ENCODE measurements around the gene MKNK1.
"Not testable (repeated sequence)": the region's sequence is repeated elsewhere in the genome, so short reads cannot be mapped to it uniquely, and the experiment has no call there.

MKNK1 gene

DNA sequence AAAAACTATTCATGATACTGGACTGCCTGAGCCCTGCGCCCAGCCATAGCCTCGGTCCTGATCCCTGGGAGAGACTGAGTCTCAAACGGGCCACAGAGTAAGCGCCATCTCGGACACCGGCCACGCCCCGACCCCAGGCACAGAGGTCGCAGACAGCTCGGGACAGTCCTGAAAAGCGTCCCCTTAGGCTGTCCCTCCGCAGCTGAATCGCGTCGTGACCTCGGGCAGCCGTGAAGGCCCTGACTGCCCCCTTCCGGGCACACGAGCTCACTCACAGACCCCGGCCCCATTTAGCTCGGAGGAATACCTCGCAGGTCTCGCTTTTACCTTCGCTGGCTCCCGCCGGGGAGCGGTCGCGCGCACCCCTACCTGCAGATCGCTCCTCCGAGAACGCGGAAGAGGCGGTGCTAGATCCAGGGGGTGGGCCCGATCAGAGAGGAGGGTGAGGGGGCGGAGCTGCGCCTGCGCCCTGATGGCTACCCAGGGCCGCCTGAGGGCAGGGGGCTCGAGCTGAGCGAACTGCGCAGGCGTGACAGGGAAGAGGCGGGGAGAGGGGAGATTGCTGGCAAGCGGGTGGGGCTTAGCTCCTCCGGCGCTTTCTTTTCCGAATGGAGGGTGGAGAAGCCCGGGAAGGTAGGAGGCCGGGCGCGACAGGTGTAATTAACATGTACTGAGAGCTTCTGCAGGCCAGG, at the start of gene MKNK1:
Gene MKNK1 (minus strand): TSS at position 411 of the 692 bp plus-strand sequence. CDS start 20,941 bp downstream, outside the sequence.
- CTCF ChIA-PET, result interaction anchor here (1.1 to 4.0 kb wide), 4 partner anchors 10 to 69 kb away, joined by 3 to 23 read pairs (median 4); partner anchors contain the start of gene MOB3C
- TF ChIP-seq, protein P1, sequence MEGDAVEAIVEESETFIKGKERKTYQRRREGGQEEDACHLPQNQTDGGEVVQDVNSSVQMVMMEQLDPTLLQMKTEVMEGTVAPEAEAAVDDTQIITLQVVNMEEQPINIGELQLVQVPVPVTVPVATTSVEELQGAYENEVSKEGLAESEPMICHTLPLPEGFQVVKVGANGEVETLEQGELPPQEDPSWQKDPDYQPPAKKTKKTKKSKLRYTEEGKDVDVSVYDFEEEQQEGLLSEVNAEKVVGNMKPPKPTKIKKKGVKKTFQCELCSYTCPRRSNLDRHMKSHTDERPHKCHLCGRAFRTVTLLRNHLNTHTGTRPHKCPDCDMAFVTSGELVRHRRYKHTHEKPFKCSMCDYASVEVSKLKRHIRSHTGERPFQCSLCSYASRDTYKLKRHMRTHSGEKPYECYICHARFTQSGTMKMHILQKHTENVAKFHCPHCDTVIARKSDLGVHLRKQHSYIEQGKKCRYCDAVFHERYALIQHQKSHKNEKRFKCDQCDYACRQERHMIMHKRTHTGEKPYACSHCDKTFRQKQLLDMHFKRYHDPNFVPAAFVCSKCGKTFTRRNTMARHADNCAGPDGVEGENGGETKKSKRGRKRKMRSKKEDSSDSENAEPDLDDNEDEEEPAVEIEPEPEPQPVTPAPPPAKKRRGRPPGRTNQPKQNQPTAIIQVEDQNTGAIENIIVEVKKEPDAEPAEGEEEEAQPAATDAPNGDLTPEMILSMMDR (IDR thresholded peaks at IDR 0.05; ENCODE audit: insufficient read depth, low read length, missing control alignments), result peak; percentile 15
- POLR2A ChIA-PET, result interaction anchor here (0.7 to 1.4 kb wide), 4 partner anchors 12 to 123 kb away, joined by 3 to 10 read pairs (median 4); partner anchors contain the start of gene MOB3C
- peak within 1 kb of the TSS; percentile 98 for H3K4me3 ChIP-seq (ENCODE audit: low read depth, low read length)
- peak; percentile 46 for DNase-seq (ENCODE audit: low read depth, low spot score)

DNA sequence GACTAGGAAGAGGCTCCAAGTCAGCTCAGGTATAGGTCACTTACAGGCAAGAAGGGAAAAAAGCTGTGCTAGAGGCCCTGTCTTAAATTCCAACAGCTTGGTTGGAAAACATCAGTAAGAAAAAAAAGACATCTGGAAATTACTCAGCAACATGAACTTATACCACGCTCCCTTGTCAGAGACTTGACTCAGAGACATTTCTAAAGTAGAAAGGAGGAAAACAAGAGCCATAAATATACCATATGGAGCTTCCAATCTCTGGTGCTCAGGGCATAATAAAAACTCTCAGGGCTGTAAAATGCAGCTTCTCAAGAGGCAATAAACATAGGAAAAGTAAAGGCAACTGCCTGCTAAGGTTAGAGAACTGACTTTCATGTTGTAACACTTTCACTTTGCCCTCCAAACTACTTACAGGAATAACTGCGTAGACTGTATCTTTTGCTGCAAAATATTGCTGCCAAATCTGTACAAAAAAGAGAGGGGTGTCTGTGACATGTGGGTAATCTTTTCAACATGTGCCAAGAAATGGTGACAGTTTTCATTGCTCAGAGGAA, 49.4 kb upstream of the MKNK1 start:
- DNase-seq (ENCODE audit: low read depth, low spot score), result peak; percentile 36
- TF ChIP-seq, protein P1 (IDR thresholded peaks at IDR 0.05; ENCODE audit: insufficient read depth, low read length, missing control alignments), result no peak
- H3K4me3 ChIP-seq (ENCODE audit: low read depth, low read length), result peak overlapping the region; percentile 7
- CTCF ChIA-PET, result interaction anchor here (1.2 to 1.4 kb wide), 2 partner anchors 72 to 207 kb away, joined by 3 to 5 read pairs; no protein-coding TSS in a partner anchor
- POLR2A ChIA-PET, result no interaction called here

DNA sequence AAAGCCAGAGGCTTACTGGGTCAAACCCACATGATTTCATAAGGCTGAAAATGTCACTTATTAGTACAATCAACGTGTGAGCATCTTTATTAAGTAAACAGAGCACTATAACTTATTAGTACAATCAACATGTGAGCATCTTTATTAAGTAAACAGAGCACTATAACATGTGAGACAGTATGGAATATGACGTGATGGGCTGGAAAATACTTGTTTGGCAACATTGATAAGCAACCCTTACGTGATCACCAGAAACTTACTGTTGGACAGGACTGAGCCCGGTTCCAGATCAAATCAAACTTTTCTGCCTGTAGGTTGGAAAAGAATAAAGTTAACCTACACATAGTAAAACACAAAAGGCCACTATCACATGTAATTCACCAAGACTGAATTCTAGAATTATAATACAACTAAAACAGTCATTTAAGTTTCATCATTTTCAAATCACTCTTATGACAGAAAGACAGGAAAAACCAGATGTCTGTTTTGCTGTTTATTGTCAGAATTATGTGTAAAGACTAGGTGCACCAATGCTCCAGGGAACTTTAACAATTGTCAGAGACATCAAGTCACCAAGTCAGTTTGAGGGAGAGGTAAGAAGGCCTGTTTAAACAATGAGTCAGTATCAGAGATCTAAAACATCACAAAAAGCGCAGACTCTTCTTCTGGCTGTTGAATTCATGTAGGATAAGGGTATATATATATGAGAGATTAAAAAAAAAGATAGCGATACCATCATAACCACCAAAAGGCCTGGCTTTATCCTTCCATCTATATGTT, 48.4 kb upstream of the MKNK1 start:
- POLR2A ChIA-PET, result no interaction called here
- H3K4me3 ChIP-seq (ENCODE audit: low read depth, low read length), result no peak overlapping the region
- TF ChIP-seq, protein P1 (IDR thresholded peaks at IDR 0.05; ENCODE audit: insufficient read depth, low read length, missing control alignments), result no peak
- no peak for DNase-seq (ENCODE audit: low read depth, low spot score)
- CTCF ChIA-PET, result interaction anchor here (1.4 kb wide), 1 partner anchor 206 kb away, joined by 5 read pairs; no protein-coding TSS in a partner anchor

DNA sequence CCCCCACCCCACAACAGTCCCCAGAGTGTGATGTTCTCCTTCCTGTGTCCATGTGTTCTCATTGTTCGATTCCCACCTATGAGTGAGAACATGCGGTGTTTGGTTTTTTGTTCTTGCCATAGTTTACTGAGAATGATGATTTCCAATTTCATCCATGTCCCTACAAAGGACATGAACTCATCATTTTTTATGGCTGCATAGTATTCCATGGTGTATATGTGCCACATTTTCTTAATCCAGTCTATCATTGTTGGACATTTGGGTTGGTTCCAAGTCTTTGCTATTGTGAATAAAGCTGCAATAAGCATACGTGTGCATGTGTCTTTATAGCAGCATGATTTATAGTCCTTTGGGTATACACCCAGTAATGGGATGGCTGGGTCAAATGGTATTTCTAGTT, 47.1 kb upstream of the MKNK1 start:
- CTCF ChIA-PET; POLR2A ChIA-PET; H3K4me3 ChIP-seq (ENCODE audit: low read depth, low read length); DNase-seq (ENCODE audit: low read depth, low spot score): not testable (repeated sequence)

DNA sequence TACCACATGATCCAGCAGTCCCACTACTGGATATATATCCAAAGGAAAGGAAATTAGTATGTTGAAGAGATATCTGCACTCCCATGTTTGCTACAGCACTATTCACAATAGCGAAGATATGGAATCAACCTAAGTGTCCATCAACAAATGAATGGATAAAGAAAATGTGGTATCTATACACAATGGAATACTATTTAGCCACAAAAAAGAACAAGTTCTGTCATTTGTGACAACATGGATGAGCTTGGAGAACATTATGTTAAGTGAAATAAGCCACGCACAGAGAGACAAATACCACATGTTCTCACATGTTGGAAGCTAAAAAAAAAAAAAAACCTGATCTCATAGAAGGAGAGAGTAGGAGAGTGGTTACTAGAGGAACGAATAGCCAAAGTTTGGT, 46.4 kb upstream of the MKNK1 start:
- ChIA-PET POLR2A (no interaction called here), CTCF (no interaction called here)
- TF ChIP-seq, protein P1 (IDR thresholded peaks at IDR 0.05; ENCODE audit: insufficient read depth, low read length, missing control alignments), result no peak
- DNase-seq (ENCODE audit: low read depth, low spot score), result no peak
- no peak overlapping the region for H3K4me3 ChIP-seq (ENCODE audit: low read depth, low read length)

DNA sequence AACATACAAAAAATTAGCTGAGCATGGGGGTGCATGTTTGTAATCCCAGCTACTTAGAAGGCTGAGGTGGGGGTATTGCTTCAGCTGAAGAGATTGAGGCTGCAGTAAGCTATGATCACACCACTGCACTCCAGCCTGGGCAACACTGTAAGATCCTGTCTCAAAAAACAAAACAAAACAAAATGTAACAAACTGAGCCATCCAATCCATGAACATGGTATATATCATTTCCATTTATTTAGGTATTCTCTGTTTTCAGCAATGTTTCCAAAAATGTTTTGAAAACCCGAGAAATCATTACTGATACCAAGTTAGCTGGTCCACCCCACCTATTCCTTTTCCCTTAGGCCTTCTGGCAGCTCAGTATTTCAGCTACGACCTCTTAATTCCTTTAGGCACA, 45.7 kb upstream of the MKNK1 start:
- TF ChIP-seq, protein P1 (IDR thresholded peaks at IDR 0.05; ENCODE audit: insufficient read depth, low read length, missing control alignments), result no peak
- ChIA-PET CTCF (no interaction called here), POLR2A (no interaction called here)
- no peak overlapping the region for H3K4me3 ChIP-seq (ENCODE audit: low read depth, low read length)
- DNase-seq (ENCODE audit: low read depth, low spot score), result no peak
